Stomach smooth muscle (tissue), 2 donors: Measurements from ENCODE around the gene MROH2A.

Experiments
- H3K27ac ChIP-seq: one replicate; pipeline ENCODE4 v1.7.0; 2013; ENCODE audit warnings: mild to moderate bottlenecking, low read length, inconsistent platforms
- H3K27me3 ChIP-seq, 2 donors: one replicate each; pipeline ENCODE4 v1.7.0; 2013; ENCODE audit warnings: low read length in 2 of 2; ENCODE audit not compliant: insufficient read depth in 2 of 2, control insufficient read depth in 1 of 2
- H3K36me3 ChIP-seq, 2 donors: one replicate each; pipeline ENCODE4 v1.7.0; 2013; ENCODE audit warnings: low read length in 2 of 2; ENCODE audit not compliant: control insufficient read depth in 2 of 2, insufficient read depth in 2 of 2
- H3K4me1 ChIP-seq: one replicate; pipeline ENCODE4 v1.7.0; 2013; ENCODE audit warnings: low read length; ENCODE audit not compliant: control insufficient read depth, insufficient read depth
- H3K4me3 ChIP-seq, 2 donors: one replicate each; pipeline ENCODE4 v1.7.0; 2013; ENCODE audit warnings: low read length in 2 of 2
- H3K9ac ChIP-seq, 2 donors: one replicate each; pipeline ENCODE4 v1.7.0; 2013; ENCODE audit warnings: low read length in 2 of 2, mild to moderate bottlenecking in 1 of 2
- H3K9me3 ChIP-seq, 2 donors: one replicate each; pipeline ENCODE4 v1.7.0; 2013; ENCODE audit warnings: low read length in 2 of 2; ENCODE audit not compliant: control insufficient read depth in 2 of 2
- donor health status: healthy.
- donor health status: Pancreatic carcinoma.

Gene MROH2A

GRCh38 chr2:233831011-233831721 is 53.0 kb downstream of the MROH2A start:
- Histone ChIP-seq H3K9ac (no peak overlapping the region), H3K27me3 (no peaks in the 10 kb centered on the region), H3K9me3 (no peaks in the 10 kb centered on the region), H3K36me3 (no peaks in the 10 kb centered on the region), H3K4me3 (no peak overlapping the region), H3K4me1 (peaks cover 10% of the 10 kb centered on the region), H3K27ac (no peak overlapping the region)

GRCh38 chr2:233831861-233832260 is 53.7 kb downstream of the MROH2A start:
- no peak overlapping the region for H3K27ac ChIP-seq
- H3K27me3 ChIP-seq: no peaks in the 10 kb centered on the region
- no peak overlapping the region for H3K4me3 ChIP-seq
- H3K9me3 ChIP-seq: no peaks in the 10 kb centered on the region
- no peak overlapping the region for H3K9ac ChIP-seq
- peaks cover 10% of the 10 kb centered on the region for H3K4me1 ChIP-seq
- H3K36me3 ChIP-seq: no peaks in the 10 kb centered on the region

GRCh38 chr2:233832414-233832813 is 54.3 kb downstream of the MROH2A start:
- Histone ChIP-seq H3K27me3 (no peaks in the 10 kb centered on the region), H3K4me3 (no peak overlapping the region), H3K9ac (no peak overlapping the region), H3K9me3 (no peaks in the 10 kb centered on the region), H3K27ac (no peak overlapping the region), H3K36me3 (no peaks in the 10 kb centered on the region), H3K4me1 (peaks cover 10% of the 10 kb centered on the region)

- Histone ChIP-seq H3K4me3 (no peak overlapping the region), H3K27ac (no peak overlapping the region), H3K36me3 (no peaks in the 10 kb centered on the region), H3K9me3 (no peaks in the 10 kb centered on the region), H3K9ac (no peak overlapping the region), H3K27me3 (no peaks in the 10 kb centered on the region), H3K4me1 (peaks cover 10% of the 10 kb centered on the region)
Observed at GRCh38 chr2:233832869-233833311, 54.8 kb downstream of the MROH2A start.

GRCh38 chr2:233833345-233833744 is 55.2 kb downstream of the MROH2A start:
- no peak overlapping the region for H3K9ac ChIP-seq
- peaks cover 10% of the 10 kb centered on the region for H3K4me1 ChIP-seq
- H3K9me3 ChIP-seq: no peaks in the 10 kb centered on the region
- no peak overlapping the region for H3K27ac ChIP-seq
- H3K27me3 ChIP-seq: no peaks in the 10 kb centered on the region
- H3K36me3 ChIP-seq: no peaks in the 10 kb centered on the region
- no peak overlapping the region for H3K4me3 ChIP-seq

- peaks cover 10% of the 10 kb centered on the region for H3K4me1 ChIP-seq
- no peaks in the 10 kb centered on the region for H3K9me3 ChIP-seq
- H3K27me3 ChIP-seq: no peaks in the 10 kb centered on the region
- no peak overlapping the region for H3K9ac ChIP-seq
- no peaks in the 10 kb centered on the region for H3K36me3 ChIP-seq
- no peak overlapping the region for H3K27ac ChIP-seq
- no peak overlapping the region for H3K4me3 ChIP-seq
Observed at GRCh38 chr2:233835230-233836186, 57.4 kb downstream of the MROH2A start.

- H3K4me1 ChIP-seq: peaks cover 10% of the 10 kb centered on the region
- H3K4me3 ChIP-seq: no peak overlapping the region
- no peaks in the 10 kb centered on the region for H3K27me3 ChIP-seq
- no peak overlapping the region for H3K27ac ChIP-seq
- H3K9me3 ChIP-seq: no peaks in the 10 kb centered on the region
- no peaks in the 10 kb centered on the region for H3K36me3 ChIP-seq
- H3K9ac ChIP-seq: no peak overlapping the region
Observed at GRCh38 chr2:233836359-233836758, 58.2 kb downstream of the MROH2A start.

- Histone ChIP-seq H3K4me1 (peaks cover 8% of the 10 kb centered on the region), H3K27ac (no peak overlapping the region), H3K4me3 (no peak overlapping the region), H3K9me3 (no peaks in the 10 kb centered on the region), H3K9ac (no peak overlapping the region), H3K27me3 (no peaks in the 10 kb centered on the region), H3K36me3 (no peaks in the 10 kb centered on the region)
Observed at GRCh38 chr2:233837694-233838229, 59.6 kb downstream of the MROH2A start.

- no peak overlapping the region for H3K9ac ChIP-seq
- H3K36me3 ChIP-seq: no peaks in the 10 kb centered on the region
- H3K27me3 ChIP-seq: no peaks in the 10 kb centered on the region
- no peak overlapping the region for H3K27ac ChIP-seq
- no peaks in the 10 kb centered on the region for H3K9me3 ChIP-seq
- H3K4me3 ChIP-seq: no peak overlapping the region
- H3K4me1 ChIP-seq: peaks cover 3% of the 10 kb centered on the region
Observed at GRCh38 chr2:233838251-233838650, 60.1 kb downstream of the MROH2A start.

GRCh38 chr2:233838726-233839446 is 60.8 kb downstream of the MROH2A start:
- no peak overlapping the region for H3K9ac ChIP-seq
- no peaks in the 10 kb centered on the region for H3K27me3 ChIP-seq
- peaks cover under 1% of the 10 kb centered on the region for H3K4me1 ChIP-seq
- no peak overlapping the region for H3K4me3 ChIP-seq
- H3K27ac ChIP-seq: no peak overlapping the region
- no peaks in the 10 kb centered on the region for H3K36me3 ChIP-seq
- H3K9me3 ChIP-seq: no peaks in the 10 kb centered on the region
